ENCODE results near the gene HACL1.
A peak's percentile ranks its signal among the peaks of the same experiment; 100 is the strongest.
"Not testable (repeated sequence)": the region's sequence is repeated elsewhere in the genome, so short reads cannot be mapped to it uniquely, and the experiment has no call there.

The HACL1 gene

DNA sequence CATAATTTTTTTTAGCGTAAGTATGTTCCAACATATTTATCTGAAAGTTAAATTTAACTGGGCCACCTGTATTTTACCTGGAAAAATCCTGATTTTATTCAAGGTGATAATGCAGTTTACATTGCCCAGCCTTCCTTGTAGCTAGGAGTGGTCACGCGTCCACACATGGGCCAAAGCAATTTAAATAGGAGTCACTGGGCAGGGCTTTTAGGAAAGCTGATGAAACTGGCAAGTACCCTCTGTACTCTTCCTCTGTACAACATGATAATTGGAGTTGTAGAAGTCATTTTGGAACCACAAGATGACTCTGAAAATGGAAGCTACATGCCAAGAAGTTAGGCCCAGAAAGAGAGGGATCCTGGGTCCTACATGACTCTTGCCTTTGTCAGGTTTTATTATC is 9.6 kb upstream of the HACL1 start:
- Histone ChIP-seq H3K18ac (ENCODE audit: low read depth in 1 of 2, low read length in 2 of 2) (no peak overlapping the region), H3K4me3 (ENCODE audit: insufficient read depth in 1 of 2, low read depth in 1 of 2, low read length in 2 of 2) (no peak overlapping the region), H2AFZ (ENCODE audit: low read depth, low read length) (no peak overlapping the region), H3K27me3 (ENCODE audit: control insufficient read depth in 1 of 2, insufficient read depth in 1 of 2, low read length in 2 of 2) (no peaks in the 10 kb centered on the region), H3K9ac (ENCODE audit: low read length) (no peak overlapping the region), H3K79me1 (replicated peaks; ENCODE audit: low read length, poor library complexity, severe bottlenecking) (peaks cover 4% of the 10 kb centered on the region), H3K27ac (ENCODE audit: low read length, poor library complexity, severe bottlenecking) (no peak overlapping the region), H2BK5ac (ENCODE audit: low read depth, low read length, poor library complexity, severe bottlenecking) (no peak overlapping the region), H3K9me3 (ENCODE audit: control insufficient read depth, low read length) (no peaks in the 10 kb centered on the region), H3K36me3 (ENCODE audit: control insufficient read depth in 1 of 2, insufficient read depth in 2 of 2, low read depth in 1 of 2, low read length in 2 of 2) (no peaks in the 10 kb centered on the region), H3K4me1 (ENCODE audit: control insufficient read depth, insufficient read depth, low read depth, low read length) (no peaks in the 10 kb centered on the region), H4K8ac (ENCODE audit: low read length) (no peak overlapping the region), H4K91ac (ENCODE audit: low read length) (no peak overlapping the region), H2AK5ac (ENCODE audit: low read length, severe bottlenecking) (no peak overlapping the region), H3K23ac (ENCODE audit: low read length in 2 of 2) (no peak overlapping the region), H2BK12ac (ENCODE audit: low read length in 2 of 2) (no peak overlapping the region), H2BK15ac (ENCODE audit: low read depth, poor library complexity, severe bottlenecking) (no peak overlapping the region), H3K14ac (ENCODE audit: low read length in 2 of 2) (no peak overlapping the region), H3K4me2 (ENCODE audit: low read length, poor library complexity, severe bottlenecking) (no peak overlapping the region), H3K4ac (ENCODE audit: low read depth in 1 of 2, low read length in 2 of 2) (no peak overlapping the region), H2BK120ac (ENCODE audit: low read depth, low read length) (no peak overlapping the region)
- no peak for DNase-seq
- WGBS, result 100% methylated on average over 2 of the region's 3 CpGs

GRCh38 chr3:15610082-15610759 is 8.9 kb upstream of the HACL1 start:
- Histone ChIP-seq H2AK5ac (ENCODE audit: low read length, severe bottlenecking) (no peak overlapping the region), H3K9ac (ENCODE audit: low read length) (no peak overlapping the region), H2BK12ac (ENCODE audit: low read length in 2 of 2) (no peak overlapping the region), H3K27ac (ENCODE audit: low read length, poor library complexity, severe bottlenecking) (no peak overlapping the region), H3K4me3 (ENCODE audit: insufficient read depth in 1 of 2, low read depth in 1 of 2, low read length in 2 of 2) (no peak overlapping the region), H3K4ac (ENCODE audit: low read depth in 1 of 2, low read length in 2 of 2) (no peak overlapping the region), H3K9me3 (ENCODE audit: control insufficient read depth, low read length) (no peaks in the 10 kb centered on the region), H3K4me1 (ENCODE audit: control insufficient read depth, insufficient read depth, low read depth, low read length) (no peaks in the 10 kb centered on the region), H4K91ac (ENCODE audit: low read length) (no peak overlapping the region), H3K27me3 (ENCODE audit: control insufficient read depth in 1 of 2, insufficient read depth in 1 of 2, low read length in 2 of 2) (no peaks in the 10 kb centered on the region), H3K14ac (ENCODE audit: low read length in 2 of 2) (no peak overlapping the region), H2AFZ (ENCODE audit: low read depth, low read length) (no peak overlapping the region), H2BK5ac (ENCODE audit: low read depth, low read length, poor library complexity, severe bottlenecking) (no peak overlapping the region), H2BK120ac (ENCODE audit: low read depth, low read length) (no peak overlapping the region), H3K4me2 (ENCODE audit: low read length, poor library complexity, severe bottlenecking) (no peak overlapping the region), H2BK15ac (ENCODE audit: low read depth, poor library complexity, severe bottlenecking) (no peak overlapping the region), H3K23ac (ENCODE audit: low read length in 2 of 2) (no peak overlapping the region), H3K18ac (ENCODE audit: low read depth in 1 of 2, low read length in 2 of 2) (no peak overlapping the region), H3K36me3 (ENCODE audit: control insufficient read depth in 1 of 2, insufficient read depth in 2 of 2, low read depth in 1 of 2, low read length in 2 of 2) (no peaks in the 10 kb centered on the region), H4K8ac (ENCODE audit: low read length) (no peak overlapping the region), H3K79me1 (replicated peaks; ENCODE audit: low read length, poor library complexity, severe bottlenecking) (peaks cover 4% of the 10 kb centered on the region)
- WGBS, result 93% methylated on average over 2 of the region's 4 CpGs
- DNase-seq, result peak; percentile 75

- Histone ChIP-seq H3K14ac (ENCODE audit: low read length in 2 of 2) (no peak overlapping the region), H3K4ac (ENCODE audit: low read depth in 1 of 2, low read length in 2 of 2) (no peak overlapping the region), H3K4me1 (ENCODE audit: control insufficient read depth, insufficient read depth, low read depth, low read length) (no peaks in the 10 kb centered on the region), H4K91ac (ENCODE audit: low read length) (no peak overlapping the region), H3K27ac (ENCODE audit: low read length, poor library complexity, severe bottlenecking) (peak overlapping the region; percentile 27), H3K36me3 (ENCODE audit: control insufficient read depth in 1 of 2, insufficient read depth in 2 of 2, low read depth in 1 of 2, low read length in 2 of 2) (no peaks in the 10 kb centered on the region), H2AK5ac (ENCODE audit: low read length, severe bottlenecking) (no peak overlapping the region), H3K27me3 (ENCODE audit: control insufficient read depth in 1 of 2, insufficient read depth in 1 of 2, low read length in 2 of 2) (no peaks in the 10 kb centered on the region), H3K9me3 (ENCODE audit: control insufficient read depth, low read length) (no peaks in the 10 kb centered on the region), H4K8ac (ENCODE audit: low read length) (no peak overlapping the region), H2BK12ac (ENCODE audit: low read length in 2 of 2) (no peak overlapping the region), H3K79me1 (replicated peaks; ENCODE audit: low read length, poor library complexity, severe bottlenecking) (peaks cover 14% of the 10 kb centered on the region), H2AFZ (ENCODE audit: low read depth, low read length) (no peak overlapping the region), H3K23ac (ENCODE audit: low read length in 2 of 2) (no peak overlapping the region), H2BK15ac (ENCODE audit: low read depth, poor library complexity, severe bottlenecking) (no peak overlapping the region), H2BK120ac (ENCODE audit: low read depth, low read length) (no peak overlapping the region), H3K4me3 (ENCODE audit: insufficient read depth in 1 of 2, low read depth in 1 of 2, low read length in 2 of 2) (no peak overlapping the region), H2BK5ac (ENCODE audit: low read depth, low read length, poor library complexity, severe bottlenecking) (no peak overlapping the region), H3K4me2 (ENCODE audit: low read length, poor library complexity, severe bottlenecking) (no peak overlapping the region), H3K9ac (ENCODE audit: low read length) (peak overlapping the region; percentile 48), H3K18ac (ENCODE audit: low read depth in 1 of 2, low read length in 2 of 2) (no peak overlapping the region)
- DNase-seq, result no peak
- 96% methylated on average over 1 of the region's 2 CpGs for WGBS
These were observed 5.1 kb upstream of the HACL1 start for GRCh38 chr3:15606434-15606891.

DNA sequence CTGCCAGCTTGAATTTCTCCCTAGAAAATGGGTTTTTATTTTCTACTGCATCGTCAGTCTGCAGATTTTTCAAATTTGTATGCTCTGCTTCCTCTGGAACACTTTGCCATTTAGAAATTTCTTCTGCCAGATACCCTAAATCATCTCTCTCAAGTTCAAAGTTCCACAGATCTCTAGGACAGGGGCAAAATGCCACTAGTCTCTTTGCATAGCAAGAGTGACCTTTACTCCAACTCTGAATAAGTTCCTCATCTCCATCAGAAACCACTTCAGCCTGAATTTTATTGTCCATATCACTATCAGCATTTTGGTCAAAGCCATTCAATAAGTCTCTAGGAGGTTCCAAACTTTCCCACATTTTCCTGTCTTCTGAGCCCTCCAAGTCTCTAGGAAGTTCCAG is 3.2 kb upstream of the HACL1 start:
- H2BK12ac ChIP-seq (ENCODE audit: low read length in 2 of 2); H4K8ac ChIP-seq (ENCODE audit: low read length); H2BK15ac ChIP-seq (ENCODE audit: low read depth, poor library complexity, severe bottlenecking); H2AFZ ChIP-seq (ENCODE audit: low read depth, low read length); H4K91ac ChIP-seq (ENCODE audit: low read length); DNase-seq; H3K4ac ChIP-seq (ENCODE audit: low read depth in 1 of 2, low read length in 2 of 2); H2BK5ac ChIP-seq (ENCODE audit: low read depth, low read length, poor library complexity, severe bottlenecking); H2AK5ac ChIP-seq (ENCODE audit: low read length, severe bottlenecking); H3K4me2 ChIP-seq (ENCODE audit: low read length, poor library complexity, severe bottlenecking); H3K27me3 ChIP-seq (ENCODE audit: control insufficient read depth in 1 of 2, insufficient read depth in 1 of 2, low read length in 2 of 2); H3K4me1 ChIP-seq (ENCODE audit: control insufficient read depth, insufficient read depth, low read depth, low read length); H3K23ac ChIP-seq (ENCODE audit: low read length in 2 of 2); H3K9me3 ChIP-seq (ENCODE audit: control insufficient read depth, low read length); H3K36me3 ChIP-seq (ENCODE audit: control insufficient read depth in 1 of 2, insufficient read depth in 2 of 2, low read depth in 1 of 2, low read length in 2 of 2); H3K18ac ChIP-seq (ENCODE audit: low read depth in 1 of 2, low read length in 2 of 2); H3K14ac ChIP-seq (ENCODE audit: low read length in 2 of 2); H3K4me3 ChIP-seq (ENCODE audit: insufficient read depth in 1 of 2, low read depth in 1 of 2, low read length in 2 of 2); H3K27ac ChIP-seq (ENCODE audit: low read length, poor library complexity, severe bottlenecking); H3K9ac ChIP-seq (ENCODE audit: low read length); H2BK120ac ChIP-seq (ENCODE audit: low read depth, low read length): not testable (repeated sequence)
- WGBS, result 84% methylated on average over 1 of the region's 1 CpG
- peaks cover 16% of the 10 kb centered on the region for H3K79me1 ChIP-seq (replicated peaks; ENCODE audit: low read length, poor library complexity, severe bottlenecking)

All from mesenchymal stem cell (in vitro differentiated cells and primary cell).